Frontal cortex (tissue), 4 donors: ENCODE results near the gene FARSB. TPM values are rescaled to one million over a fixed set of nuclear protein-coding genes. Genes with fewer than 3 reads are reported as not detected.
A peak's percentile ranks its signal among the peaks of the same experiment; 100 is the strongest.

ENCODE experiments used
- DNase-seq, 2 donors: peaks; one replicate each; pipeline ENCODE4 v3.0.0; 2012; ENCODE audit warnings: low spot score in 2 of 2
- FAIRE-seq: peaks from 2 replicates; lab custom pipeline; 2012; peaks lifted over from hg19 to GRCh38; lab: Jason Lieb, UNC
- total RNA-seq: library from RNA; depleted of rRNA; stranded (reverse); fragments of >200 nt; gene quantifications from one replicate; pipeline ENCODE4 v1.2.3, GENCODE V29; 2014
- donor health status: control.
- donor health status: control.
- donor health status: control.

FARSB gene
- total RNA-seq, 1 donor from 2014 or later = 35.5 TPM

DNA sequence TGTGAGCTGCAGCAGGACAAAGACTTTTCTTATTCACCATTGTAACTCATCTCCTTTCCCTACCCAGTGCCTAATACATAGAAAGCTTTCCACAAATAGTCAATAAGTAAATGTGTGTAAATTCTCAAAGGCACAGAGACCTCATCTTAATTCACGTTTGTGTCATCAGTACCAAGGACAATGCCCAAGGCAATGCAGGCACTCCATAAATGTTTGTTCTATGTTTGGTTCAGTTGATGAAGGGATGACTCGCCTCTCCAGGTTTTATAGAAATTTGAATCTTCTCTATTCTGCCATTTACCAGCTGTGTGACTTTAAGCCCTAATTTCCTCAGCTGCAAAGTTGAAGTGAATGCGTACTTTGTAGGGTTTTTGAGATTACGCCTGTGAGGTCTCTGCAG is 13.5 kb upstream of the FARSB start:
- no peak for DNase-seq
- no peak for FAIRE-seq

DNA sequence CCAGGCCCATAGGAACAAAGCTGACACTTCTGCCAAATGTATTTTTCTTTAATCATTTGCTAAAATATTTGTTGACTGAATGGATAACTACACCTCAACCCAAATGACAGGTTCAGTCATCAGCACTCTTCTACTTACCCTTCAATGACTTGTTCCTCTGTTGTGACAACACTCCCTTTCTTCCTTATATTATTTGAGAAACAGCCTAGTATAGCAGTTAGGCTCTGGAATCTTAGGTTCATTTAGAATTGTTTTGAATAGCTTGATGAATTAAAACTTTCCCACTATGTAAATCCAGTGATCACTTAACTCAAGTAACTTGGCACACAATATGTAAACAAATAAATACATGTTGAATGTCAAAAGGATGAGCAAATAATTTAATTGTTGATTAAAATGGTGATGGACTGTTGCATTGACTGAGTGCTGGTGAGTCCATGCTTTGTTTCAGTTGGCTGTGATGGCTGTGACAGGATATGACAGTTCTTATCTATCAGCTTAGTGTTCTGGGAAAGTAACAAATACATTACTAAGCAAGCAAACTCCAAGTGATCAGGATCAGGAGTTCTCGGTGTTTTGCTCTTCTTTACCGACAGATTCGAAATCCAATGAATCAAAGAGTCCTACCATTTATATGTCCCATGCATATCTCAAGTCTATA is 12.7 kb upstream of the FARSB start:
- FAIRE-seq = no peak
- DNase-seq = no peak

DNA sequence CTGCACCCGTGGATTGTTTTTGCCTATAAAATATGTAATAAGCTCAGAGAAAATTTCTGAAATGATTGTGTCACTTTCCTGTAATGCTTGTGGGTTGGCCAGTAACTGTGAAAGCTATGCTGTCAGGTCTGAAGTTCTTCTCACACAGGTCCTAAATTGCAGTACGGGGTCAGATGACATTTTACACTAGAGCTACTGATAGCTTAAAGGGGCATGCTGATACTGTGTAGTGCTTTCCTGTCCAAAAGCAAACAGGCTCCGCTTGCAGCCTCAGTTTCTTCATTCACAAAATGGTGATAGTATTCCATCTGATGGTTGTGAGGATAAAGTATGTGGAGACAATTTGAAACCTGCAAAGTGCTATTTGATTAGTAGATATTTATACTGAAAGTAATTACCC is 7.6 kb upstream of the FARSB start:
- no peak for FAIRE-seq
- DNase-seq = no peak

DNA sequence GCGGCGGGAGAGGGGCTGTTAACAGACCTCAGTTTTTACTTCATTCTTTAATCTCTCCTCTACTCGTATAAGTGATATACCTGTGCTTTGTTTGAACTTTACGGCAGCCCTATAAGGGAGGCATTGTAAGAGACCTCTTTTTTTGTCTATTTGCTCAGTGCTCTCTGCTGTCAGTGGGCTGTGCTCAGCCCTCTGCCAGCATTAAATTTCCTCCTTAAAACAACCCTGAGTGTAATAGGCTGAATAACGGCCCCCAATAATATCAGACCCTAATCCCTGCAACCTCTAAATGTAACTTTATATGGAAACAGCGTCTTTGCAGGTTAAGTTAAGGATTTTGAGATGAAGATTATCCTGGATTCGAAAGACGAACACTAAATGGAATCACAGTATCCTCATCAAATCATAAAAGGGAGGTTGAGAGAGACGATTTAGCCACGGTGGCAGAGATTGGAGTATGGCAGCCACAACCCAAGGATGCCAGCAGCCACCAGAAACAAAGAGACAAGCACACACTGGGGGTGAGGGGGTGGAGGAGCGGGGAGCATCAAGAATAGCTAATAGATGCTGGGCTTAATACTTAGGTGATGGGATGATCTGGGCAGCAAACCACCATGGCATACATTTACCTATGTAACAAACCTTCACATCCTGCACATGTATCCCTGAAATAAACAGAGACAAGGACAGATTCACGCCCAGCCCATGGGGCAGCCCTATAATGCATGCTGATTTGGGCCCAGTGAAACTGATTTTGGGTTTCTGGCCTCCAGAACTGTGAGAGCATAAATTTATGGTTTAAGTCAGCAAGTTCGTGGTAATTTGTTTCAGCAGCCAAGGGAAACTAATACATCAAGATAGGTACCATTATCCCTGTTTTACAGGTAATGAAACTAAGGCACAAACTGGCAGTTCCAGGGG is 894 bp upstream of the FARSB start:
- FAIRE-seq = no peak
- no peak for DNase-seq

DNA sequence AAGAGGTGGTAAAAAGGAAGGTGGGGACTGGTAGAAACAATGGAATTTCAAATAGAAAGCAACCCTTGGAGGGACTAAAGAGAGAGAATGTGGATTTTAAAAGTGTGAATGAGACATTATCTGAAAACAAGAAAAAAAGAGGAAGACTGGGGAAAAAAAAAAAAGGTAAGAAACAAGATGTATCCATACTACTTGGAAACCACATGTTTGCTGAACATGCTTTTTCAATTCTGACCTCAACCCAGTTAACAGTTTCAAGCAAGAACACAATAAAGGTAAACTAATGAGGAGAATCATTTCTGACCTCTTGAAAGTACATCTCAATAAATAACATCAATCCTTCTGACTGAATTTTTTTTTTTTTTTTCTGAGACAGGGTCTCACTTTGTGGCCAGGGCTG is 2.6 kb downstream of the FARSB start:
- FAIRE-seq (no peak), DNase-seq (no peak)

DNA sequence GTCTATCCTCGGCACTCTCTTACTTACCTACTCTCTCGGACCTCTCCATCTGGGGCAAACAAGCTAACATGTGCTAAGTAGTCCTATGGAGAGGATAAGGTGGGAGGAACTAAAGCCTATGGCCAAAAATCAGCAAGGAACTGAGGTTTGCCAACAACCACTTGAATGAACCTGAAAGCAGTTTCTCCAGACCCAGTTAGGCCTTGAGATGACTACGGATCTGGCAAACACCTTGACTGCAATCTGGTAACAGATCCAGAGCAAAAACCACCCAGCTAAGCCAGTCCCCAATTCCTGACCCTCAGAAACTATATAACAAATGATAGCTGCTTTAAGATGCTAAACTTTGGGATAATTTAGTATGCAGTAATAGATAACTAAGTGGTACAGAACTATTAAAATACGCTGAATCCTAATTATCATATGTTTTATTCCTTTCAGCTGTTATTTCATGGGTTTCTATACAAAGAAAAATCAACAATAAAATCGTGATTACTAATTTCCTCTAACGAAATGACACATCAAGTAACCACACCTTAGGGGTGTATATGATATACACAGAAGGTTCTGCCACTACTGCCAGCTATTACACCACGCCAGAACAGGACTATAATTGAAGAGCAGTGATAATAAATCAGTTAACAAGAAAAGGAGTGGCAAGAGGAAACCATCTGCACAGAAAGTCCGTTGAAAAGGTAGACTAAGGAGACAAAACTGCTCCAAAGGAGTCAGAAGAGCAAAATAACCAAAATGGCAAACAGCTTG is 3.2 kb downstream of the FARSB start:
- no peak for FAIRE-seq
- no peak for DNase-seq

DNA sequence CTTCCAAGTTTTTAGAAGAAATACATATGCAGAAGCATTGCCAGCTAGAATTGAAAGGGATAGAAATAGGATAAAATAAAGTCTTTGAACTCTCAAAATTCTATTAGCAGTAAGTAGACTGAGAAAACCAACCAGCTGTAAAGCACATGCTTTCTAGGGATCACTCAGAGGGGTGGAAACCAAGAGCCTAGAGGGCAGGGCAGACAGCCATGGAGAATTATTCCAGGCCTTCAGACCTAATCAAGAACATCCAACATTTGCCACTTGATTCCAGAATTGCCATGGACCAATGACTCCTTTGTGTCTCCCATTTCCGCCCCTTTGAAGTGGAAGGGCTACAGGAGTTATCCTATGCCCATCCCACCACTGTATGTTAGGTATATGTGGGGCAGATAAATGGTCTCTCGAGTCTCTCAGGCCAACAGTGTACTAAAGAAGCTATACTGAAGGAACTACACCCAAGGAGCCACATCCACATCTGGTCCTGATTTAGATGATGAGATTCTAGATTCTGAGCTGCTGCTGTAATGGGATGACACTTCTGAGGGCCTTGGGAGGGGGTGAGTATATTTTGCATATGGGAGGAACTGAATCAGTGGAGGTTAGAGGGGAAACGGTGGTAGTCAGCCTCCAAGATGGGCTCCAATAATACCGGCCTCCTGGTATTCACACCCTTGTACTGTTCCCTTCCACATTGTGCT is 4.0 kb downstream of the FARSB start:
- FAIRE-seq = no peak

DNA sequence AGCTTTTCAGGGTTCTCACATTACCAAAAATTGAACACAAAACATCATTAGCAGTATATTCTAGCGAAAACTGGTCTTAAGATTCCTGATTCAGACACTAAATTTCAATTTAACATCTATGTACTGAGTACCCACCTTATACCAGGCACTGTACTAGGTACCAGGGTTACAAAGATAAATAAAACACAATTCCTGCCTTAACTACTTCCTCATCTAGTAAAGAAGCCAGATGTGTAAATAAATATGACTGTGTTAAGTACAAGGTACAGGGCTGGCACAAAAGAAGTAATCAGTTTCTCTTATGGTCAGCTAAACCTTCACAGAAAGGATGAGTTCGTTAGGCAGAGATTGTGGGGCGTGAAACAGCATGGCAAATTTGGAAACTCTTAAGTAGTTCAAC is 6.1 kb downstream of the FARSB start:
- FAIRE-seq (no peak), DNase-seq (no peak)

More for the DNA sequence above, 4.0 kb downstream of the FARSB start:
- no peak for DNase-seq

DNA sequence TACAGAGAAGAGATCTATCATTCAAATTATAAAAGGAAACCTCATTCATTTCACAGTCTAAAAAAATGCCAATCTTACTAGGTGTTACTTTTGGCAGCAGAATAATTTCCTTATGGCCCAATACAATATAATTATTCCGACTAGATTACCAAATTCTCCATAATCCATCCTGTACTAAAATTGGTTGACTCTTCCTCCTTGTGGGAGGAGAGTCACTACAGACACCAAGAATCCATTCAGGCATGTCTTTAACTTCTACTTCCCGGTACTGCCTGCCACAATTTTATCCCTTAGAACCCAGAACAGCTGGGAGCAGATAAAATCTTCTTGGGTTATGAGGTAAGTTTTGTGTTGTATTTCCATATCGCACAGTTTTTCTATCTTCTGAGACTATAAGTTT is 9.9 kb downstream of the FARSB start:
- FAIRE-seq (no peak), DNase-seq (no peak)

DNA sequence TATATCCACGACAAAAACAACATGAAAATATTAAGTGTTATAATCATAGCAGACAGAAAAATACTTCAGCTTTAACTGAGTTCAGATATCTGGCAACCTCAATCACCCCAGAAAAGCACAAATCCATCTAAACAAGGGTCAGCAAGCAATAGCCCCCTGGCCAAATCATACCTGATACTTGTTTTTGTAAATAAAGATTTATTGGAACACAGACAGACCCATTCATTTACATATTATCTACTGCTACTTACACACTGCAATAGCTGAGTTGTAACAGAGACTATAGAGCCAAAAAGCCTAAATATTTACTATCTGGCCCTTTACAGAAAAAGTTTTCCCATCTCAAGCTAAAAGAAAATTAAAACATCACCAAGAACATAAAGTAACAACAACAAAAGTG is 12.8 kb downstream of the FARSB start:
- no peak for FAIRE-seq
- no peak for DNase-seq

DNA sequence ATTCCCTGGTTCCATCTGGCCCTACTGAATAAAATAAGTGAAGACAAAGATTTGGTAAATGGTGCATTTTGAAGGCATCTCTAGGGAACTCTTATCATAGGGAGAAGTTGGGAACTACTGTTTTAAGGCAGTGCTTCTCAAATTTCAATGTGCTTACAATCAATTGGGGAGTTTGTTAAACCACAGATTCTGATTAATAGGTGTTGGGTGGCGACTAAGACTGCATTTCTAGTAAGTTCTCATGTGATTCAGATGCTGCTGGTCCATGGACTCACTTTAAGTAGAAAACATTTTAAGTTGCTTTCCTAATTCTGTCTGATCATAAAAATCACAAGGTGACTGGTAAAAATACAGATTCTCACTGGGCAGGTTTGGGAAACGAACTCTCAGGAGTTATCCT is 14.6 kb downstream of the FARSB start:
- FAIRE-seq (no peak), DNase-seq (no peak)

DNA sequence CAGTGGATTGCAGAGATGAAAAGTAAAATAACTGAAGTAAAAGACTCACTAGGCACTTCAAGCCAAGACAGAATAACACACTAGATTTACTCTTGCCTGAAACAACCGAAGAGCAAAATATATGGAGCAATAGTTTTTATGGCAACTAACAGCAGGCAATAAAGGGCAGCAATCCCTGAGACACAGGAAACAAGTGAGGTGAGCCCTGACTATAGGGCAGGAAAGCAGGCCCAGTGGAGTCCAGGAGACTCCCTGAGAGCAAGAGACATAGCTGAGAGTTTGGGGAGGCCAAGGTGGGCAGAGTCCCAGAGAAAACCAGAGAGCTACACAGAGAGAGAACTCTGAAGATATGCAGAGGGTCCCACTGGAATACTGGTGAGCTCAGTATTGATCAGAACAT is 18.8 kb downstream of the FARSB start:
- DNase-seq (no peak), FAIRE-seq (no peak)

DNA sequence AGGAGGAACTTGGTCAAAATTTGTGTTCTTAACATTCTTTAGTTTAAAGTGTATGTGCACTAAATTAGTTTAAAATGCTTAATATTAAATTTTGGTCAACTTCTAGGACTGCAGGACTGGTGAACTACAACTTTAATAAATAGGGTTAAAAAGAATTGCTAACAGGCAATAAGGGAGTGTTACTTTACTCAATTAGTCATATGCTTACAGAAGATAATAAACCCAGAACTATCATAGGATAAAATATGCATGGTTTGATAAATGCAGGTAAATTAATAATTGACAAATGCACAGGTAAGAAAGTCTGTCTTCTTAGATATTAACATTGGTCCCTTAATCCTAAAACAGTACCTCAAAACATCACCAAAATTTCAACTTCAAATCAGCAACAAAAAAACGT is 20.6 kb downstream of the FARSB start:
- FAIRE-seq = no peak
- no peak for DNase-seq

DNA sequence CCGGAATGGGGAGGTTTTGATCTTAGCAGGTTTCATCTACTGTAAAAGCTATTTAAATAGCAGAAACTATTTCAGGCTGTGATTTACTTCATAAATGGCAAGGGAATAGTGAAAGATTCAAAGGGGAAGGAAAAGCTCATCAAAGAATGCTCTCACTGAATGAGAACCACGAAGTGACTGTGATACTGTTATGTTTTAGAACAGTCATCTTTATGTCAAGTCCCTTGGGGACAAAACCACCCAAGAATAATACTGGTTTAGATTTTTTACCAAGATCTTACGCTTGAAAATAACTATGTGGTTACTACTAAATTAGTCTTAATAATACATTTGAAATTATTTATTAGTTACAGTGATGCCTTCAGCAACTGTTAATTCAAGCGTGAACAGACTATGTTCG is 28.1 kb downstream of the FARSB start:
- no peak for DNase-seq
- FAIRE-seq = no peak

DNA sequence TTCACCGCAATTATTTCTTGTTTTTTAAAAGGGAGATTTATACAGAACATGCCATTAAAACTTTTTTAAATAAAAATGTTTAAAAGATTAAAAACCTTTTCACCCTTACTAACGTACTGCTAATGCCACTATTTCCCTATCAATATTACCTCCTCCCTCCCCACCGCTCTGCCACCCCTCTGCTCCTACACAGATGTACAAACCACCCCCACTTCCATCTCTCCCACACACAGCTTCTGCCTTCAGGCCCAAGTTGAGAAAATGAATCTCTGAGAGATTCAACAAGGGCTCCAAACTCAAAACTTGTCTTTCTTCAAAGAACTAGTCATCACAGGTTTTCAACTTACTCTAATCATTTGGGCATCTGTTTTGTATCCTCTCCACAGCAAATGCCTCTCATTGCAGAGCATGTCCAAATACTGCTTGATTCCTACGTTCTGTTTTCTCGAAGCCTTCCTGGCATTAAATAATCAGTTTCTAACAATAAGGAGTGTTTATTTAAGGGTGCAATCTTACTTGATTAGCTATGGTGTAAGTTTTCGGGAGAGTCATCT is 32.1 kb downstream of the FARSB start:
- FAIRE-seq = no peak

DNA sequence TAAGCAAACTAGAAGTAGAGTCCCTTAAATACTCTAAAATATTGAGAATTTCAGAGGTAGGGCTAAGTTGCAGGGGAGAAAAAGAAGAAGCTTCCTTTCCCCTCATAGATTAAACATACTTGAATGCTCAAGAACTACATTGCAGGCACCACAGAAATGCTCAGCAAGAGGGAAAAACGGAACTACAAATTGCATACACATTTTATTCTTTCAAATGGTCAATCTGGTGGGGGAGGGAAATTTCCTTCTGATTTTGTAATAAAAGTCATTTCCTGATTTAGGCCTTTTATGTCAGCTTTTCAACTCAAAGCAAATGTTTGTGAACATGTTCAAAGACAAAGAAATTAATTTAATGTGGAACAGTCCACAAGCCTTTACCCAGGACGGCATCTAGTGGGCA is 33.0 kb downstream of the FARSB start:
- FAIRE-seq (no peak), DNase-seq (no peak)

More for the DNA sequence above, 32.1 kb downstream of the FARSB start:
- DNase-seq = no peak

DNA sequence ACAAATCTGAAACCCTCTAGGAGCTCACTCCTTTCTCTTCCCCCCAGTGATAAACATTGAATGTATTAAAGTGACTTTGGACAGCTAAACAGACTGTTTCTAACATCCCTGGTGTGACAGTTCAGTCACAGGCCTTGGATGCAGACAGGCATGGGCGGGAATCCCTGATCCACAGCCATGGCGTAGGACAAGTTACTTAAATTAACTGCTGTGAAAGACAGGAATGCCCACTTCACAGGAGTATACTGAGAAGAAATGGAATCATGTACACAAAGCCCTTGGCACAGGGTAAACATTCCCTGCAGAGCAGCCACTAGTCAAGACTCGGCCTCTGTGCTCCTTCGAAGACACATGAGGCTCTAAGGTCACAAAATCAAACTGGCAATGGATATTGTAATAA is 34.0 kb downstream of the FARSB start:
- no peak for FAIRE-seq
- no peak for DNase-seq

DNA sequence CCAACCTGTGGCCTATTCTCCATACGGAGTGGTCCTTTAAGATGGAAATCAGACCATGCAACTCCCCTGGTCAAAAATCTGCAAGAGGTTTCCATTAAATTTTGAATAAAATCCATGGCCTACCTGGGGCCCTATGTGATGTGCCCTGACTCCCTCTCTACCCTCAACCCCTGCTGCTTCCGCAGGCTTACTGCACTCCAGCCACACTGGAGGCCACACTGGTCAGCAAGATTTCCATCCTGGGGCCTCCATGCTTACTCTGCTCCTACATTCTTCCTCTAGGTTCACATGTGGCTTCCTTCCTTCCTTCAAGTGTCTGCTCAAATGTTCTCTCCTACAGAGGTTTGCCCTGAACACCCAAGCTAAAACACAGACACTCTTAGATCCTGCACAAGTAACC is 40.6 kb downstream of the FARSB start:
- DNase-seq (no peak), FAIRE-seq (no peak)

DNA sequence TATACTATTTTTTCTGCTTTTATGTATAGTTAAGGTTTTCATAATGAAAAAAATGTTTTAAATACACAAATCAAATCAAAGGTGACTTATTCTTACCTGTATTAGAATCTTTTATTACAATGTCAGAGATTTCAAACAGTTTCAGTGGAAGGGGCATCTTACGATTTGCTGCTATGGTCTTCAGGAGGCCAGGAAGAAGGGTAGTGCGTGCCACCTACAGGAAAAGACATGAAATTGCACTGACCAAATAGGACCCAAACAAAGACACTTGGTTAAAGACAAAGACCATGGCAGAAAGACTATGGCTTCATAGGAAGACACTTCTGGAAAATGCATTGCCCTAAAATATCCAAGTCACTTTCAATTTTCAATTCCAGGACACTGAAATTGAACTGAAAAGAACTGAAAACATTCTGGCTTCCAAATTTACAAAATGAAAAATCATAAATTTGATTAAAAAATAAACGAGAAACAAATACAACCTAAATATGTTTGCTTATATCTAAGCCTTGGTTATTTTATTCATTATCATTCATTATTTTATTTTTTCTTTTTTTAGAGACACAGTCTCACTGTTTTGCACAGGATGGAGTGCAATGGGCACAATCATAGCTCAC is 42.1 kb downstream of the FARSB start:
- DNase-seq (peak; percentile 22 to 61), FAIRE-seq (peak; percentile 81)
